HG03565 (cell line): ENCODE data around the gene RAD51B.

Experiments
- ATAC-seq: cut with Tn5 transposase; IDR thresholded peaks from one replicate; pipeline ENCODE4 v1.9.1; 2021; ENCODE audit warnings: mild to moderate bottlenecking, moderate library complexity; ENCODE audit not compliant: unreplicated experiment

Gene RAD51B

DNA sequence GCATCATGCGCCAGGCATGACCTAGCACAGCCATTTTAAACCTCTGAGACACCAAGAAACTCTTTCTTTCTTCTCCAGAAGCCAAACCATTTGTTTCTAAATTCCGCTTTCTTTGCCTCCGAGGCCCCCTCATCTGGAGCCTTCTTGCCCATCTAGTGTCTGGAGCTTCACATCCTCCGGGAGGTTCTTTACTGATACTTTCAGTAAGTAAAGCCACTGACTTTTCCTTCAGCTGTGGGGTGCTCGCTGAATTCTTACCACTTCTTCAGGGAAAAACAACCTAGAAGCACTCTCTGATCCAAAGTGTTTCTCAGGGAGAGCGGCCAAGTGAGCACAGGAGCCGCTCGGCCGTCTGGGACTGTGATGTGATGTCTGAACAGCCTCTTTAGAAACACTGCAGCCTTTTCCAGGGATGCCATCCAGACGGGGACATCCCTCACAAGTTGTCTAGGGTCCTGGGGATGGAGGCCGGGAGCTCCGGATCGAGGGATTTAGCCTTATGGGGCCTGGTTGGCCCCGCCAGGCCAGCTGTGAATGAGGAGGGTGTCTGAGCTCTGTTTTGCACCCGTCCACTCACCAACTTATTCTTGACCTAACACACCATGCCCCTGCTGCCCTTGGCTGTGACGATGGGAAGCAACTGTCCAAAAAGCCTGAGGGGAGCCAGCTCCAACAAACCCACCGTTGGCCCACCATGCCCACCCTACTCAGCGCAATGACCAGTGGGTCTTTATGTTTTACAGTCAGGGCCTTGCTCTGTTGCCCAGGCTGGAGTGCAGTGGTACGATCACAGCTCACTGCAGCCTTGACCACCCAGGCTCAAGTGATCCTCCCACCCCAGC is 812.7 kb downstream of the RAD51B start:
- ATAC-seq = no peak

DNA sequence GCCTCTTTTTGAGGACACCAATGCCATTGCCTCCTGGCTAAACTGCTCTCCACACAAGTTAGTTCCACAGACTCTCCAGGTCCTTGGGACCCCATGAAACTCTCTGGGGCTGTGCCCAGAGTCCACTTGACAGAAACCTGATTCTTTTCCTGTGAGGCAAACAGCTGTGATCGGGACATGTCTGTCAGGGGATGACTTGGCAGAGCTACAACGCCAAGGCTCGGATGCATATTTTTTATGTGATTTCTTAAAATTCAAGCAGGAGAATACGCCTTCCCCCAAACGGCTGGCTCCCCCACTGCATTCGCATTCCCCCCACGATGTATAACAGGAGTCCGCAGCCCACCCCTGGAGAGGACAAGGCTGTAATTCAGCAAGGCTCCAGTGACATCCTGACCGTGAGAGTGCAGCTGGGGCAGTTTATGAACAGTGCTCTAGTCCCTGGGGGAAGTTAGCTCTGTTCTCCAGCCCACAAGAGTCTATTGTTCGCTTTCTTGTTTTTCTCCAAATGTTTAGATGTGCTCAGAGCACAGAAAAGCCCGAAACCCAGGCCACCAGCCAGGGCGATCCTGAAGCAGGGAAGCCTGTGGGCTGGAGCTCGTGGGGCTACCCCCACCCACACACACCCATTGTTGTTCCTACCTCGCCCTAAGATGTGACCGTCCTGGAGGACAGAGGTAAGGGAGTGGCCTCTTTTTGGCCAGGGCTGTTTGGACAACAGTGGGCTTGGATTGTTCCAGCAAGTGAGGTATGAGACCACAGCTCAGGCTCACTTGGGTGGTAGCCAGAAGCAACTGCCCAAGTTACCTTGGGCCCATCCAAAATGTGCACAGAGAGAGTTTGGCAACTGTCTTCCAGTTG is 813.8 kb downstream of the RAD51B start:
- ATAC-seq = no peak

DNA sequence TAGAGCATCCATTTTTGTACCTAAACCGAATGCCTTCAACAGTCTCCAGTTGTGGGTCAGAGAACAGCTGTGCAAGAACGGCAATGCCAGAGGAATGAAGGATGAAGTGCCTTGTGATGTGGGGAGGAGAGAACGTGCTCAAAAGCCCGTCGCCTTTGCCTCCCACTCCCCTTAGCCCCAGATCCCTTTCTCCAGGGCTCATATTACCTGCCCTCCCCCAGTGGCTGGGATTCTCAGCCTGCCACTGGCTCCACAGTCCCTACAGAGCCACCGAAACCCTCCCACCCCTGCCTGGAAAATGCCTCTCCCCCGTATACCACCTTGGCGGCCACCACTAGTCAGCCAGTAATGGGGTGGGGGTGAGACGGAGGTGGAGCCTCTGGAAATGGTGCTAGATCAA is 814.8 kb downstream of the RAD51B start:
- ATAC-seq = no peak

DNA sequence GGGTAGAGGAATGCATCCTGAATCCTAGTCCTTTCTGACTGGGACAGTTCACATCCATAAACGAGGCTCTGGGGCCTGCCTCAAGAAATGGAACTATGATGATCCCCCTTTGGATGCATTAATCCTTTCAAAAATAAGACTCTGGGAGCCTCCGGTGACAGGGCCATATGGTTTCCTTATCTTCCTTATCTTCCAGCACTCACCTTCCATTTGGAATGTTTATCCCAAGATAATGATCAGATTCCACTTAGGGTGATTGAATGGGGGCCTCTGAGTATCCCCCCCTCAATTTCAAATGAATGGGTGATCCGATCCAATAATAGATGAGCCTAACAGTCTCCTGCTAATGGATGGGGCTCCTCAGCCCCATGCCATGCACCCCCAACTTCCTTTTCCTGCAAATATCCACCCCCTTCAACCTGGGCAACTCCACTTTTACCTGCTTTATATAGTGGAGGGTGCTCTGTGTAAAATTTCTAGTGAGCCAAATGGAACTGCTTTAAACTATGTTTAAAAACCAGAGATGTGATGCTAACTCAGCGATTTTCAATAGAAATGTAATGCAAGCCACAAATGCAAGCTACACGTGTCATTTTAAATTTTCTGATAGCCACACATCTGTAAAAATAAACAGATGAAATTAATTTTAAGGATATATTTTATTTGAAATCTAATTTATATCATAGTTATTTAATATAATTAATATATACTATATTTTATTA is 815.5 kb downstream of the RAD51B start:
- ATAC-seq = no peak

DNA sequence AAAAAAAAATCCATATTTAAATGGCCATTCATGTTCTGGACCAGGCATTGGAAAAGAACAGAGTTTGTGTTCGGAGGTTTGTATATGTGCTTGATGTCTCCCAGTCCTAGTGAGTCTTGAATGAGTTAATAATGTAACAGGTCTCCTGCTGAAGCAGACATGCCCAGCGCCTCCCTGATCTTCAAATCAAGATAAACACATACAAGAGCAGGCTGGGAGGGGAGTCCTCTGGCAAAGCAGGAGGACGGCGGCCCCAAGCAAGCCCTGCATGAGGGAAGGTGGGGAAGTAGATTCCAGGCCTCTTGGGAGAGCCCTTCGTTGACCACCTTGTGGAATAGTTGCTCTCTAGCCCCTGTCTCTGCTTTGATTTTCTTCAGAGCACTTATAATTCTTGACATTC is 817.0 kb downstream of the RAD51B start:
- ATAC-seq = no peak

DNA sequence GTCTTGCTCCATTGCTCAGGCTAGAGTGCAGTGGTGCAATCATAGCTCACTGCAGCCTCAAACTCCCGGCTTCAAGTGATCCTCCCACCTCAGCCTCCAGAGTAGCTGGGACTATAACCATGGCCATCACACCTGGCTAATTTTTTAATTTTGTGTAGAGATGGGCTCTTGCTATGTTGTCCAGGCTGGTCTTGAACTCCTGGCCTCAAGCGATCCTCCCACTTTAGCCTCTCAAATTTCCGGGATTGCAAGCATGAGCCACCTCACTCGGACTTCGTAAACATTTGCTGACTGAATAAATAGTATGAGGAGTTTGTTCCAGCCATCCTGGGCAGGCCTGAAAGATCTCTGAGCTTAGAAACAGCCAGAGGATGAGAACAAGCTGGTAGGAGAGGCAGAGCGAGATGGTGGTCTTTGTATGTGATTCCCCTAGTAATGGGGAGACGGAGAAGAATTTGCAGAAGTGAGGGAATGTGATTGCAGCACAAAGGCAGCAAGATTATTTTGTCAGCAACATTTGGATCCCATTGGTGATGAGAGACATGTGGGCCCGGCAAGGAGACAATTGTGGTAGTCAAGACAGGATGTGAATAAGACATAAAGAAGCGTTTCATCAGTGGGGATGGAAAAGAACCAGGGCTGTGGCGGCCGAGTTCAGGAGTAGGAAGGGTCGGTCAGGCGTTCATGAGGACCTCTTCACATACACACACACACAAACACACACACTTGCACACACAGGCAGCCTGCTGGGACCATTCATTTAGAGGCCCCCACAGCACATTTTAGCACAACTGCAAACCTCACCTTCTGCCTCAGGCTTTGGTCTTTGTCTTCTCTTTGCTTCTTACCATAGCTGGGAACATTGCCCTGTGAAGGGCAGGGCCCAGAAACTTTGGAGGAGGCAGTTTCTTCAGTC is 817.8 kb downstream of the RAD51B start:
- ATAC-seq = no peak

DNA sequence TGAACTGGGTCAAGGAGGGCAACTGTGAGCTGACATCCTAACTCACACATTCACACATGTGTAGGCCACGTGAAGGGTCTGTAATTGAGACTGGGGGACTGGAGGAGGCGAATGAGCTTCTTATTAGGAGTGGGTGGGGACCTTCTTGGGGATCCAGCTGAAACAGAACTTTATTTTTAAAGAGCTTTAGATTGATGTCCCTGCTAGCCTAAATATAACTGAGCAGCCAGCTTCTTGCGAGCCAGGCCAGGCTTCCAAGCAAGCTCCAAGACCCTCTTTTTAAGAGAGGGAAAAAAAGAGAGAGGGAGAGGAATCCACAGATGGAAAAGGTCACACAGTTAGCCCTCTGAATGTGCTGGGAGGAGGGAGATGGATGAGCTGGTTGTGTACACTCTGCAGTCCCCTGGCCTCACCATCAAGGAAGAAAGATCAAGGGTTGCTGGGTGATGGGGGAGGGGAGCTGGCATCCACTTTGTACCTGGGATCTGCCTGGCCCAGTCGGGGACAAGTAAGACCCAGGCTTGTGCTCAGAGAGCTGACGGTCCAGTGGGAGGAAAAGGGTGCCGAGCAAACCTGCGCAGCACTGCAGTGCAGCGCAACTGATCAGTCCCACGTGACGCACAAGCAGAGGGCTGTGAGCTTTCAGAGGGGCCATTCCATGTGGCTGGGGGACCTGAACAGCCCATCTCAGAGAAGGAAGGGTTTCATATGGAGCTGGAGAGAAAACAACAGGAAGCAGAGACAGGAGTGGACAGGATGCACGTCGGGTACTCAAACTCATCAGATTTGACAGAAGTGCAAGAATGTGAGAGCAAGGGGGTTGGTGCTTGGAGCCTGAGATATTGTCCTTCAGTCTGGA is 818.8 kb downstream of the RAD51B start:
- ATAC-seq = no peak

DNA sequence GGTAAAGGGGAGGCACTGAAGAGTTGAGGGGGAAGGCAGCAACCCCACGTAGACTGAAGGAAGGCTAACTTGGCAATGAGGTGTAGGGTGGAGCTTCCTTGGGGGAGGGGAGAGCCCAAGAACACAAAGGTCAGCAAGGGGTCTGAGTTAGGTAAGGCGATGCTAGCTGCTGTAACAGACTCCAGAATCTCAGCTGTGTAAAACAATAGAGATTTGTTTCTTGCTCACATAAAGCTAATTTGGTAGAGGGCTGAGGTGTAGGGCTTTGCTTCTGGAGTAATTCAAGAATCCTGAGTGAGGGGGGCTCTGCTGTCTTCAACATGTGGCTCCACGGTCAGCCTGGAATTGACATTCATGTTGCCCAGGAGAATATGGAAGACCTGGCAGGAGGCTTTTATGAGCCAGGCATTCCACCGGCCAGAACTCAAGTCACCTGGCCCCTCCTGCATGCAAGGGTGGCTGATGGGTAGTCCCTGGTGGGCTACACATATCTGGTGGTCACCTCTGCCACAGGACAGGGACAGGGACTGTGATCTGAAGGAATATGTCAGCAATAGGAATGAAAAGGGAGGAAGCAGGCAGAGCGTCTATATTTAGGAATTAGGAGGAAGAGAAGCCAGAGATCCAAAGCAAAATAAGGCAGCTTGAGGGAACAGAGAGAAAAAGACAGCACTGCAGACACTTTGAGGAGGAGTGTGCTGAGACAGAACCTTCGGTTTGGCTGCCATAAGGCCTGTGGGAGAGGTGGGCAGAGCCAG is 819.6 kb downstream of the RAD51B start:
- ATAC-seq = no peak

DNA sequence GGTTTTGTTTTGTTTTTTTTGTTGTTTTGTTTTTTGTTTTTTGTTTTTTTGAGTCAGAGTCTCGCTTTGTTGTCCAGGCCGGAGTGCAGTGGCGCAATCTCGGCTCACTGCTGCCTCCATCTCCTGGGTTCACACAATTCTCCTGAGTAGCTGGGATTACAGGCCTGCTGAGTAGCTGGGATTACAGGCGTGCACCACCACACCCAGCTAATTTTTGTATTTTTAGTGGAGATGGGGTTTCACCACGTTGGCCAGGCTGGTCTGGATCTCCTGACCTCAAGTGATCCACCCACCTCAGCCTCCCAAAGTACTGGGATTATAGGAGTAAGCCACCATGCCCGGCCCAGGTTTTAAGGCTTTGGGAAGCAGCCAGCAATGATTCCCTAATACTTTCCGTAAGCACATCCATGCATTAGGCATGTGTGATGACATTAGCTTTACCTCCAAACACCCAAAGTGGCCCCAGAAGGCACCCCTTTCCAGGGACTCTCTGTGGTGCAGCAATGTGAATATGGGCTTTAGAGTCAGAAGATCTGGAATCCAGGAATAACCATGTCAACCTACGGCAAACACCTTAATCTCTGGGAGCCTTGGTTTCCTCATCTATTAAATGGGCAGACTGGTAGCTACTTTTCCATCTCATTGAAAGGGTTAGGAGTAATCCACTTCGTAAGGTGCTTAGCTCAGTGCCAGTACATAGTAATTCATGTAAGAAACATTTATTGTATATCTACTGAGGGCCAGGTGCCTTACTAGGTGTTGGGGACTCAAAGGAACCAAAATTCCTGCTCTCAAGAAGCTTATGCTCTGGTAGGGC is 820.4 kb downstream of the RAD51B start:
- ATAC-seq = no peak

DNA sequence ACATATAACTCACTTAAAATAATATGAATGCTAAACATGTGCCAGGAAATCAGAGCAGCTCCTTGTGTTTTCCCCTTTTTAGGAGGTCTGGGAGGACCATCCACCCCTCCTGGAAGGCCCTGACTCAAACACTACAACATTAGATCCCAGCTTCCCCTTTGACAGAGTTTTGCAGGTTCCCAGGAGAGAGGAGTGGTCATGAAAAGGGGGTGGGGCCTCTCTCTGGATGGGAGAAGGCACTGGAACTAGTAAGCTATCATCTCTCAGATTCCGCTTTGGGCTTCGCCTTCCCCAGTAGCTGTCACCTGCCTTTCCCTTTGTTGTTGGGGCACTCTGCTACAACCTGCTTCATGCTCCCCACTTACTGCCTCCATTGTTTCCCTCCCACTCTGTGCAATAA is 824.1 kb downstream of the RAD51B start:
- ATAC-seq = no peak

DNA sequence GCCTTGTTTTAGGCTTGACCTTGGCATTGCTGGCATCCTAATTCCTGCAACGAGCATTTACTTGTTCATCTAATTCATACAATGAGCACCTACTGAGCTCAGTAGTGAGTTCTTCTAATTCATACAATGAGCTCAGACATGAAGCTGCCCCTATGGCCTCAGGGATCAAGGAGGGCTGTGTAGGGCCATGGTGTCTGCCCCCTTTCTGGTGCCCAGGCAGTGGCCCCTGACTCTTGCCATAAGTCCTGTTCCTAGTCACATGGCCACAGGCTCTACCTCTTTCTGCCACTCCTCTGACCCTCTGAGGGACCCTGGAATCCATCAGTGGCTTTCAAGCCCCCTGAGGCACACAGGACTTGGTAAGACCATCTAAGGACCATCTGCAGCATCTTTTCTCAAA is 824.5 kb downstream of the RAD51B start:
- ATAC-seq = no peak

DNA sequence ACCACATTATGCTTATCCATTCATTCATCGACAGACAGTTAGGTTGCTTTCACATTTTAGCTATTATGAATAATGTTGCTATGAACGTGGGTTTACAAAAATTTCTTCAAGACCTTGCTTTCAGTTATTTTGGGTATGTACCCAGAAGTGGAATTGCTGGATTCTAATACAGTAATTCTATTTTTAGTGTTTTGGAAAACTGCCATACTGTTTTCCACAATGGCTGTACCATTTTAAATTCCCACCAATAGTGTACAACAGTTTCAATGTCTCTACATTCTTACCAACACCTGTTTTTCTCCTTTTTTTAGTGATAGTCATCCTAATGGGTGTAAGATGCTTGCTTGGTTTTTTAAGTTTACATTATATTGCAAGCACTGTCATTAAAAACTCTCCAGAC is 825.8 kb downstream of the RAD51B start:
- ATAC-seq = no peak

DNA sequence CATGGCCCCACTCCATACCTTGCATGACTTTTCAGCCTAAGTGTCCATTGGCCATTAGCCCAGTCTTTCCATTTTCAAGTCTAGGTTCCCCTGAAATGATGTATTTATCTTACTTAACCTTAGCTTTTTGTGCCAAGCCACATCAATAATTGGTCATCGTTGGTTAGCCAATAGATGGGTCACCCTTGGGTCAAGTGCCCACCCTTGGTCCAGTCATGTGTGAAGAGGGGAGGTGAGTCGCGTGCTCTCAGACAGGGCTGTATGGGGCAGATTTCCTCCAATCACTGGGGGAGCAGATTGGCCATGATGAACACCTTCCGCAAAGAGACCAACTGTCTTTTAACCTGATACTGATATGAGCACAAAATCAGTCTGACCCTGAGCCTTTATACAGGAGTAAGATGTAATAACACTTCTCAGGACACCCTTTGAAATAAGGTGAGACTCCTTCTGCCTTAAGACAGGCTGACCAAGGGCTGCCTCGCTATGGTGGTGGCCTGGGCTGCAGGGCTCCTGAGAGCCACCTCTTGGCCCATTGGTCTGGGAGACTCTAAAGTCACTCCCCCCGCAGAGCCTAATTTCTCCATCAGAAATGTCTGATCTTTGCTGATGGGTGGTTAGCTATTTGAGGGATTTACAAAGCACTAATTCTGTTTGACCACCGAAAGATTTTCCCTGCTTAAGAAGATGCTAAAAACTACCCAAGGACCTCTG is 830.1 kb downstream of the RAD51B start:
- ATAC-seq = no peak

DNA sequence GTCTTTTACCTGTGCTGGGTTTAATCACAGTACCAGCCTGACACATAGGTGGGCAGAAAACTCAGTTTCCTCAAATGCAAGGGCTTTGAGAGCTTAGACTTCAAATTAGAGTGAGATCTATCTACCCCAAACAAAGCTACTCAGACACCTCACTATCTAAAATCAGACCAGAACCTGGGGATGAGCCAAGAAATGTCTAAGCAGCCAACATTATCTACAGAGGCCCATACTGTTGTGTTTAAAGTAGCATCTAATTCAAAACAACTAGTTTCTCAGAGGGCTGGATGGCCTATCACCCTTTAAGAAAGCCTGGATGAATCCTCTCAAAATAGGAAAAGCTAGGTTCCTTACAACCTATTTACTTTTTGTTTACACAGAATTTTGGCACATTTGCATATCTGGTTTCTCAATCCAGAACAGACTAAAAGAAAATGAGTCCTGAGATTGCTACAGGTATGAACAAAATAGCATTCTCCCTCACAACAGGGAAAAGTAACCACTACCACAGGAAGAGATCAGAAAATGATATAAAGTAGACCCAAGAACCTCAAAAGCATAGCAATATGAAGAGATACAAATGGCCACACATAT is 830.9 kb downstream of the RAD51B start:
- ATAC-seq = no peak

DNA sequence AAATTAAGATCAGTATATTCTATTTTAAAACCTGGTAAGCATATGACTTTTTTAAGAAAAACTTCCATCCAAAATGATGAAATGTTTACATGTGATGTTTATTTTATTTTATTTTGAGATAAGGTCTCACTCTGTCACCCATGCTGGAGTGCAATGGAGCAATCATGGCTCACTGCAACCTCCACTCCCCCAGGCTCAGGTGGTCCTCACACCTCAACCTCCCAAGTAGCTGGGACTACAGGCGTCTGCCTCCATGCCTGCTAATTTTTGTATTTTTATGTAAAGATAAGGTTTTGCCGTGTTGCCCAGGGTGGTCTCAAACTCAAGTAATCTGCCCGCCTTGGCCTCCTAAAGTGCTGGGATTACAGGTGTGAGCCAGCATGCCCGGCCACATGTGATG is 831.5 kb downstream of the RAD51B start:
- no peak for ATAC-seq

DNA sequence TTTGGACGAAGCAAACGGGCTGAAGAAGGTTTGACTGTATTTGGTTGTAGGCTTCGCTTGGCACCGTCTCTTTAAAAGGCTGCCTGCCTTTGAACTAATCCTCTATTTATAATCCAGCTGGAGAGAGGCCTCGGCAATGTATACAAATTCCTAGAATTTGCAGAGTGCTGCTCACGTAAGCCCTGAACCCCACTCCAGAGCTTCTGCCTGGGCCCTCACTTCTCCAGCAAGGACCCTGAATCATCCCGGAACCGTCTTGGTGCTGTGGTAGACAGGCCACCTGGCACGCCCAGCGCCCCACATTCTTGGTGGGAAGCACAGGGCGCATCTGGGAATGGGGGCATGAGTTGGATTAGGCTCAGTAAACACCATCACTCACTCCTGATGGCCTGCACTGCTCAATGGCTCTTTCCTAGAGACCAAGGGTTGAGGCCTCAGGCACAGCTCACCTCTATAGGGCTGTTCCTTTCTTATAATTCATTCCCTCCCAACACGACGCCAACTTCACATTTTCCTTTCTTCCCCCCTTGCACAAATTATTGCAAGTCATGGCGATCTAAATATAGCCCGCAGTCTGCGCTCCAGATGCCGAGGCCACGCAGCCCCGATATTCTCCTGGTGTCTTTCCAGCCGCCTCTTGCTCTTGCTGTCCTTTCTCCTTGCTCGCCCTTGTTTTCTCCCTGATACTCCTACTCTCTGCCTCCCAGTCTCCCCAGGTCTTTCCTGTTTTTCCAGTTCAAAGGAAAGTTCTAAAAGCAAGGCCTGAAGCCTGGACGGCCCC is 832.3 kb downstream of the RAD51B start:
- ATAC-seq = no peak
